Fibroblast of lung (primary cell): ENCODE results near the gene CMSS1. TPM values are rescaled to one million over a fixed set of nuclear protein-coding genes. Genes with fewer than 3 reads are reported as not detected.

Experiments
- DNase-seq, 2 donors: peaks; one replicate each; pipeline versions ENCODE4 v3.0.0 to v3.0.0-alpha.2; 2010; ENCODE audit warnings: low read depth in 2 of 2
- H2AFZ ChIP-seq: 2 replicates; pipeline ENCODE4 v1.5.1; 2012; ENCODE audit warnings: low read length, control low read depth, inconsistent platforms
- H3K27ac ChIP-seq: 2 replicates; pipeline ENCODE4 v1.5.1; 2011; ENCODE audit warnings: low read length, control low read depth; ENCODE audit not compliant: insufficient read depth
- H3K27me3 ChIP-seq: 2 replicates; pipeline ENCODE4 v1.5.1; 2011; ENCODE audit warnings: mild to moderate bottlenecking, low read length; ENCODE audit not compliant: control insufficient read depth, insufficient read depth
- H3K36me3 ChIP-seq: 2 replicates; pipeline ENCODE4 v1.5.1; 2011; ENCODE audit warnings: low read length; ENCODE audit not compliant: control insufficient read depth, insufficient read depth
- H3K4me1 ChIP-seq: 2 replicates; pipeline ENCODE4 v1.5.1; 2011; ENCODE audit warnings: low read length; ENCODE audit not compliant: control insufficient read depth, insufficient read depth; ENCODE audit errors: extremely low read depth
- H3K4me2 ChIP-seq: 2 replicates; pipeline ENCODE4 v1.5.1; 2011; ENCODE audit warnings: low read length, control low read depth; ENCODE audit not compliant: insufficient read depth; ENCODE audit errors: extremely low read depth
- H3K4me3 ChIP-seq, 4 experiments: fragments of 200-600 bp in 1 of 4; sonication (generic) in 1 of 4; replicated peaks in 1 of 4; 2 replicates each; pipeline ENCODE4 v1.5.1; 2011 to 2016; ENCODE audit warnings: low read length in 4 of 4, low read depth in 3 of 4, mild to moderate bottlenecking in 3 of 4, control low read depth in 2 of 4, inconsistent platforms in 1 of 4, mixed read lengths in 1 of 4; ENCODE audit not compliant: insufficient read depth in 1 of 4; ENCODE audit errors: control extremely low read depth in 1 of 4
- H3K79me2 ChIP-seq: 2 replicates; pipeline ENCODE4 v1.5.1; 2012; ENCODE audit warnings: mild to moderate bottlenecking, low read length, inconsistent platforms; ENCODE audit not compliant: control insufficient read depth, insufficient read depth
- H3K9ac ChIP-seq: 2 replicates; pipeline ENCODE4 v1.5.1; 2011; ENCODE audit warnings: mild to moderate bottlenecking, low read length, control low read depth; ENCODE audit not compliant: insufficient read depth
- H3K9me3 ChIP-seq: 2 replicates; pipeline ENCODE4 v1.5.1; 2012; ENCODE audit warnings: low read depth, low read length; ENCODE audit not compliant: control insufficient read depth, insufficient read depth
- H4K20me1 ChIP-seq: 2 replicates; pipeline ENCODE4 v1.5.1; 2011; ENCODE audit warnings: low read length; ENCODE audit not compliant: control insufficient read depth, insufficient read depth; ENCODE audit errors: extremely low read depth
- EZH2 ChIP-seq: IDR thresholded peaks from 2 replicates; pipeline ENCODE4 v1.5.1; 2012; ENCODE audit warnings: low read length, control low read depth, mild to moderate bottlenecking; ENCODE audit errors: missing control alignments
- polyA plus RNA-seq, 2 donors: library from polyadenylated mRNA; depleted of rRNA in 1 of 2; stranded (reverse) in 1 of 2; unstranded in 1 of 2; fragments of >200 nt; gene quantifications; 2 replicates each; pipeline ENCODE4 v1.2.1, GENCODE V29; 2011 to 2012; ENCODE audit warnings: missing spikeins in 1 of 2
- total RNA-seq: library from RNA; depleted of rRNA; stranded (reverse); fragments of >200 nt; gene quantifications from 2 replicates; pipeline ENCODE4 v1.2.1, GENCODE V29; 2014
- TF ChIP-seq, protein P1 (sequence below), 2 donors: IDR thresholded peaks in 1 of 2; conservative IDR thresholded peaks in 1 of 2; 1 replicate in 1 of 2; 2 replicates in 1 of 2; pipeline ENCODE4 v1.5.1; 2011 to 2012; ENCODE audit warnings: low read length in 2 of 2, control low read depth in 1 of 2, inconsistent platforms in 1 of 2, low read depth in 1 of 2, mild to moderate bottlenecking in 1 of 2

Gene CMSS1
- total and polyA plus RNA-seq, 2 donors (not counting 1 experiment from before 2014, with no cell fraction given), result 6.9 to 13.2 TPM

- H3K9ac ChIP-seq, result no peak overlapping the region
- H2AFZ ChIP-seq, result no peak overlapping the region
- no peak overlapping the region for H3K27ac ChIP-seq
- H4K20me1 ChIP-seq, result no peaks in the 10 kb centered on the region
- H3K36me3 ChIP-seq, result no peaks in the 10 kb centered on the region
- H3K4me2 ChIP-seq, result no peak overlapping the region
- no peaks in the 10 kb centered on the region for H3K79me2 ChIP-seq
- no peaks in the 10 kb centered on the region for H3K9me3 ChIP-seq
- H3K4me1 ChIP-seq, result peaks cover 9% of the 10 kb centered on the region
- DNase-seq, result no peak
- no peaks in the 10 kb centered on the region for H3K27me3 ChIP-seq
- no peak overlapping the region for H3K4me3 ChIP-seq
- TF ChIP-seq EZH2, result no peak
- TF ChIP-seq, protein P1, sequence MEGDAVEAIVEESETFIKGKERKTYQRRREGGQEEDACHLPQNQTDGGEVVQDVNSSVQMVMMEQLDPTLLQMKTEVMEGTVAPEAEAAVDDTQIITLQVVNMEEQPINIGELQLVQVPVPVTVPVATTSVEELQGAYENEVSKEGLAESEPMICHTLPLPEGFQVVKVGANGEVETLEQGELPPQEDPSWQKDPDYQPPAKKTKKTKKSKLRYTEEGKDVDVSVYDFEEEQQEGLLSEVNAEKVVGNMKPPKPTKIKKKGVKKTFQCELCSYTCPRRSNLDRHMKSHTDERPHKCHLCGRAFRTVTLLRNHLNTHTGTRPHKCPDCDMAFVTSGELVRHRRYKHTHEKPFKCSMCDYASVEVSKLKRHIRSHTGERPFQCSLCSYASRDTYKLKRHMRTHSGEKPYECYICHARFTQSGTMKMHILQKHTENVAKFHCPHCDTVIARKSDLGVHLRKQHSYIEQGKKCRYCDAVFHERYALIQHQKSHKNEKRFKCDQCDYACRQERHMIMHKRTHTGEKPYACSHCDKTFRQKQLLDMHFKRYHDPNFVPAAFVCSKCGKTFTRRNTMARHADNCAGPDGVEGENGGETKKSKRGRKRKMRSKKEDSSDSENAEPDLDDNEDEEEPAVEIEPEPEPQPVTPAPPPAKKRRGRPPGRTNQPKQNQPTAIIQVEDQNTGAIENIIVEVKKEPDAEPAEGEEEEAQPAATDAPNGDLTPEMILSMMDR (conservative IDR thresholded peaks at IDR 0.05 in 1 of 2, IDR thresholded peaks at IDR 0.05 in 1 of 2; ENCODE audit: low read depth in 1 of 2, low read length in 2 of 2), result no peak
These were observed 116.5 kb downstream of the CMSS1 start for GRCh38 chr3:99933971-99934750.

- no peaks in the 10 kb centered on the region for H3K27me3 ChIP-seq
- H4K20me1 ChIP-seq, result no peaks in the 10 kb centered on the region
- H3K9ac ChIP-seq, result no peak overlapping the region
- peak overlapping the region; percentile 51 for H2AFZ ChIP-seq
- H3K79me2 ChIP-seq, result no peaks in the 10 kb centered on the region
- H3K27ac ChIP-seq, result no peak overlapping the region
- H3K4me1 ChIP-seq, result peaks cover 9% of the 10 kb centered on the region
- no peak overlapping the region for H3K4me3 ChIP-seq
- no peaks in the 10 kb centered on the region for H3K9me3 ChIP-seq
- H3K4me2 ChIP-seq, result no peak overlapping the region
- H3K36me3 ChIP-seq, result no peaks in the 10 kb centered on the region
- peak in 1 of 2 donors; percentile 43 for DNase-seq
- TF ChIP-seq, protein P1 (conservative IDR thresholded peaks at IDR 0.05 in 1 of 2, IDR thresholded peaks at IDR 0.05 in 1 of 2; ENCODE audit: low read depth in 1 of 2, low read length in 2 of 2), result no peak
- TF ChIP-seq EZH2, result no peak
These were observed 117.5 kb downstream of the CMSS1 start for GRCh38 chr3:99934975-99935797.

GRCh38 chr3:99938270-99938911 is 120.7 kb downstream of the CMSS1 start:
- Histone ChIP-seq H3K4me3 (no peak overlapping the region), H3K27ac (peak overlapping the region; percentile 41), H3K36me3 (no peaks in the 10 kb centered on the region), H3K9ac (no peak overlapping the region), H2AFZ (peak overlapping the region; percentile 0), H3K4me2 (peak overlapping the region; percentile 60), H3K27me3 (no peaks in the 10 kb centered on the region), H3K4me1 (peaks cover 9% of the 10 kb centered on the region), H3K9me3 (no peaks in the 10 kb centered on the region), H4K20me1 (no peaks in the 10 kb centered on the region), H3K79me2 (no peaks in the 10 kb centered on the region)
- peak; percentile 59 to 78 for DNase-seq
- TF ChIP-seq EZH2, result no peak
- TF ChIP-seq, protein P1 (conservative IDR thresholded peaks at IDR 0.05 in 1 of 2, IDR thresholded peaks at IDR 0.05 in 1 of 2; ENCODE audit: low read depth in 1 of 2, low read length in 2 of 2), result no peak
